ENCODE data around the gene PROCR. TPM values are rescaled to one million over a fixed set of nuclear protein-coding genes. Genes with fewer than 3 reads are reported as not detected.
A peak's percentile ranks its signal among the peaks of the same experiment; 100 is the strongest.
"Not testable (repeated sequence)": the region's sequence is repeated elsewhere in the genome, so short reads cannot be mapped to it uniquely, and the experiment has no call there.

PROCR gene
- total and polyA plus RNA-seq, 10 donors, result 5.0 to 104 (median 26.7) TPM

DNA sequence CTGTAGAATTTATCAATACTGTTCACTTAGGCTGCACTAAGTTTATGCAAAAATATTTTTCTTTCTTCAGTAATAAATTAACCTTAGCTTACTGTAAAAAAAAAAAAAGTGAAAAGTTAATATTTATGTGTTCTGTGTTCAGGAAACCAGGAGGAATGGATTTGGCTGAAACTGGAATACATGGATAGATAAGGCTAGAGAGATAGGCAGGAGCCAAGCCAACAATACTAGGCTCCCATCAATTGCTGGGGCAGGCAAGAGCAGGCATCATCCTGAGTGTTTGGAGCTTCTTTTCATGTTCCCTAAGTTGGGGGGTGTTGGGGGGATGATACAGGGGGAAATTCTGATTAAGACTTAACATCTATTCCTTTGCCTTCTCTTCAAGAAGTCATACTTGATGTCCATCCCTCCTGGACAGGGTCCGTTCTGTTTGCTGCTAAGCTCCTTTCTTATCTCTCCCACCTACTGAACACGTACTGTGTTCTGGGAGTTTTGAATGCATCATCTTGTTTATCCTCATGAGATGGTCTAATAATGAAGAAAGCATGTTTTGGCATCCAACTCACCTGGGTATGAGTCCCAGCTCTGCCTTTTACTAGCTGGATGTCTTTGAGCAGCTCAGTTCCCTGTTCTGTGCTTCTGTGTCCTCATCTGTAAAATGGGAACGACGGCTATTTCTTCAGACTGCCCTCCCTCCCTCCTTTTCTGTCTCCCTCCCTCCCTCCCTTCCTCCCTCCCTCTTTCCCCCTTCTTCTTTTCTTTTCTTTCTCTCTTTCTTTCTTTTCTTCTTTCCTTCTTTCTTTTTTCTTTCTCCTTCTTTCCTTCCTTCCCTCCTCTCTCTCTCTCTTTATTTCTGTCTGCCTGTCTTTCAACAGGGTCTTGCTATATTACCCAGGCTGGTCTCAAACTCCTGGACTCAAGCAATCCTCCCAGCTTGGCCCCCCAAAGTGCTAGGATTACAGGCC, 6.4 kb upstream of the PROCR start:
- Histone ChIP-seq H3K4me1 (peaks cover 0 to 35% (median 11%) of the 10 kb centered on the region in 6 donors), H3K36me3 (no peaks in the 10 kb centered on the region), H3K27ac (peak overlapping the region in 5 of 8 donors; percentile 37 to 74 (median 57)), H3K27me3 (replicated peaks in 1 of 7) (no peaks in the 10 kb centered on the region), H3K9me3 (peaks cover 0 to 3% (median 0%) of the 10 kb centered on the region in 8 donors), H3K4me3 (no peak overlapping the region)
- intact Hi-C loops (cut with DNase I; ENCODE audit: low total_unique reads), result no loop called here
- TF ChIP-seq POLR2AphosphoS5 (IDR thresholded peaks at IDR 0.05) (no peak), CTCF (IDR thresholded peaks at IDR 0.05 in 8 of 11, conservative IDR thresholded peaks at IDR 0.05 in 3 of 11) (no peak), POLR2A (IDR thresholded peaks at IDR 0.05) (no peak)
- WGBS, 5 donors, result 72 to 82% (median 77%) methylated on average over 4 of the region's 4 CpGs
- DNase-seq, result no peak

GRCh38 chr20:35166242-35166830, 5.5 kb upstream of the PROCR start:
- Histone ChIP-seq H3K4me1 (peaks cover under 1 to 38% (median 12%) of the 10 kb centered on the region in 6 donors), H3K36me3 (no peaks in the 10 kb centered on the region), H3K9me3 (peaks cover 0 to 3% (median 0%) of the 10 kb centered on the region in 8 donors), H3K4me3 (no peak overlapping the region), H3K27ac (peak overlapping the region in 5 of 8 donors; percentile 37 to 74 (median 57)), H3K27me3 (replicated peaks in 1 of 7) (no peaks in the 10 kb centered on the region)
- intact Hi-C loops (cut with DNase I; ENCODE audit: low total_unique reads), result no loop called here
- peak in 1 of 11 experiments; percentile 11 for TF ChIP-seq CTCF (IDR thresholded peaks at IDR 0.05 in 8 of 11, conservative IDR thresholded peaks at IDR 0.05 in 3 of 11)
- no peak for TF ChIP-seq POLR2A (IDR thresholded peaks at IDR 0.05)
- TF ChIP-seq POLR2AphosphoS5 (IDR thresholded peaks at IDR 0.05), result peak; percentile 85 to 91 (median 90)
- peak; percentile 88 for DNase-seq
- 18 to 35% (median 27%) methylated on average over 5 of the region's 5 CpGs for WGBS, 5 donors

- intact Hi-C loops (cut with DNase I; ENCODE audit: low total_unique reads), result no loop called here
Measured at GRCh38 chr20:35167787-35168186, 4.1 kb upstream of the PROCR start.

DNA sequence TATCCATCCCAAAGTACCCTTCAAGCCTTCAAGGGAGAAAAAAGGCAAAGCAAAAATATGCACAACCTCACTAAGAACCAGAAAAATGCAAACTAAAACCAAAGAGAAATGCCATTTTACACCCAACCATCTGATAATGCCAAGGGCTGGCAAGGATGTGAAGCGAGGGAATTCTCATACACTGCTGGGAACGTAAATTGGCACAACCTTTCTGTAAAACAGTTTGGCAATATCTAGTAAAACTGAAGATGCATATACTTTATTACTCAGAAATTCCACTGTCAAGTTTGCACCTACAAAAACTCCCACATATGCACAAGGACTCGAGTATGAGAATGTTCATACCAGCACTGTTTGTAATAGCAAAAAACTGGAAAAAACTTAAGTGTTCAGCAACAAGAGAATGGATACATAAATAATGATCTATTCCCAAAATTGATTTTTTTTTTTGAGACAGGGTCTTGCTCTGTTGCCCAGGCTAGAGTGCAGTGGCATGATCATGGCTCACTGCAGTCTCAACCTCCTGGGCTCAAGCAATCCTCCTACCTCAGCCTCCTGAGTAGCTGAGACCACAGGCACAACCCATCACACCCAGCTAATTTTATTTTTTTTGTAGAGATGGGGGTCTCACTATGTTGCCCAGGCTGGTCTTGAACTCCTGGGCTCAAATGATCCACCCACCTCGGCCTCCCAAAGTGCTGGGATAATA, 3.0 kb upstream of the PROCR start:
- H3K27ac ChIP-seq; H3K36me3 ChIP-seq; H3K27me3 ChIP-seq (replicated peaks in 1 of 7); intact Hi-C loops (cut with DNase I; ENCODE audit: low total_unique reads); H3K4me3 ChIP-seq; DNase-seq; H3K9me3 ChIP-seq: not testable (repeated sequence)
- WGBS, 5 donors, result 76 to 97% (median 90%) methylated on average over 4 of the region's 4 CpGs
- H3K4me1 ChIP-seq, result peaks cover 5 to 53% (median 19%) of the 10 kb centered on the region in 6 donors

More at GRCh38 chr20:35167787-35168186, 4.1 kb upstream of the PROCR start:
- TF ChIP-seq POLR2AphosphoS5 (IDR thresholded peaks at IDR 0.05) (no peak), POLR2A (IDR thresholded peaks at IDR 0.05) (no peak), CTCF (IDR thresholded peaks at IDR 0.05 in 8 of 11, conservative IDR thresholded peaks at IDR 0.05 in 3 of 11) (no peak)
- WGBS, 5 donors, result 94 to 98% (median 96%) methylated on average over 1 of the region's 1 CpG
- Histone ChIP-seq H3K27ac (peak overlapping the region in 5 of 8 donors; percentile 37 to 69 (median 52)), H3K27me3 (replicated peaks in 1 of 7) (no peaks in the 10 kb centered on the region), H3K4me1 (peaks cover 5 to 47% (median 19%) of the 10 kb centered on the region in 6 donors), H3K36me3 (no peaks in the 10 kb centered on the region), H3K4me3 (no peak overlapping the region), H3K9me3 (peaks cover 0 to 3% (median 0%) of the 10 kb centered on the region in 8 donors)
- DNase-seq, result no peak
